Testis (tissue), 2 donors: ENCODE results near the gene TDP2.

ENCODE experiments used
- CTCF ChIP-seq, 3 experiments: fragments of 450-650 bp in 2 of 3; fragments of 200-600 bp in 1 of 3; sonication (generic) in 1 of 3; IDR thresholded peaks; one replicate each; pipeline ENCODE4 v1.5.1; 2016 to 2019; ENCODE audit warnings: antibody characterized with exemption in 3 of 3, mild to moderate bottlenecking in 2 of 3, moderate library complexity in 1 of 3
- POLR2A ChIP-seq: fragments of 450-650 bp; IDR thresholded peaks from one replicate; pipeline ENCODE4 v1.6.1; 2017; ENCODE audit warnings: antibody characterized with exemption, mild to moderate bottlenecking, moderate library complexity

DNA sequence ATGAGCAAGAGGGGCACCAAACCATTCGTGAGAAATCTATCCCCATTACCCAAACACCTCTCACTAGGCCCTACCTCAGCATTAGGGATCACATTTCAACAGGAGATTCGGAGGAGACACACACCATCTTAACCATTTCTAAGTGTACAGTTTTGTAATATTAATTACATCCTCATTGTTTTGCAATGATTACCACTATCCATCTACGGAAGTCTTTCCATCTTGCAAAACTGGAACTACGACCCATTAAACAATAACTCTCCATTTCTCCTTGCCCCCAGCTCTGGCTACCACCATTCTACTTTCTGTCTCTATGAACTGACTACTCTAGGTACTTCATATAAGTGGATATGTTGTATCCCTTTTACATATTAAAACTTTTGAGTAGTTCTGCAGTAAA, 20.2 kb upstream of the TDP2 start:
- TF ChIP-seq CTCF (IDR thresholded peaks at IDR 0.05) (no peak), POLR2A (no peak)
